ENCODE measurements around the gene ITPRIP. TPM values are rescaled to one million over a fixed set of nuclear protein-coding genes. Genes with fewer than 3 reads are reported as not detected.

Gene ITPRIP
- total RNA-seq, 4 donors from 2014 or later, result 77.8 to 182 (median 141) TPM

DNA sequence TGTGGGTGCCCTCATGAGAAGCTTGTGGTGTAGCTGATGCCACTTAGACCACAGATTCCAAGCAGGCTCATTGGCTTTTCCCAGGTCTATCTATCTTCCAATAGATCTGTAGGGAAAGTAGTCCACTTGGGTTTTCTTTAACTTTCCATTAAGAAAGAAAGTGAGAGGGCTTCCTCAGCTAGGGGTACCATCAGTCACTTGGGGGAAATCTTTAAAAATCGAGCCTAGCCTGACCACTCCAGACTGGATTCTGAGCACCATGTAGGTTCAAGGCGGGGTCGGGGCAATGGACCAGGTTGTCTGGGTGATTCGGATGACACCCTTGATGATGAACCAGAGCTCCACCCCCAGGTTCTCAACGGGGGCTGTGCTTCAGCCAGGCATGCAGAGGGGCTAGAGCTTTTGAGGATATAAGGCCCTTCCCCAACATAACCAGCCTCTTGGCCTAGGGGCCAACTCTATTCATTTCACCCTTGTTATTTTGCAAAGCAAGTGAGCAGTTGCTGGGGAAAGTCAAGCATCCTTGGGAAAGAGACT lies 27.0 kb downstream of the ITPRIP start:
- DNase-seq (ENCODE audit: low spot score in 2 of 2), result no peak
- WGBS, 2 donors, result 81% methylated on average over 5 of the region's 5 CpGs
- intact Hi-C loops (cut with DNase I; ENCODE audit: low total_unique reads), result no loop called here
- TF ChIP-seq POLR2A (IDR thresholded peaks at IDR 0.05) (no peak), CTCF (IDR thresholded peaks at IDR 0.05) (no peak)
- no peak overlapping the region for H3K4me3 ChIP-seq (ENCODE audit: low read depth, poor library complexity, severe bottlenecking)

- peak in 1 of 2 donors; percentile 86 for DNase-seq (ENCODE audit: low spot score in 2 of 2)
- intact Hi-C loops (cut with DNase I; ENCODE audit: low total_unique reads), result no loop called here
- no peak for TF ChIP-seq CTCF (IDR thresholded peaks at IDR 0.05)
- TF ChIP-seq POLR2A (IDR thresholded peaks at IDR 0.05), result no peak
- 66 to 67% methylated on average over 15 of the region's 15 CpGs for WGBS, 2 donors
- H3K4me3 ChIP-seq (ENCODE audit: low read depth, poor library complexity, severe bottlenecking), result no peak overlapping the region
Observed at GRCh38 chr10:104309980-104310978, 28.0 kb downstream of the ITPRIP start.

- intact Hi-C loops (cut with DNase I; ENCODE audit: low total_unique reads), result no loop called here
- 70 to 84% methylated on average over 4 of the region's 4 CpGs for WGBS, 2 donors
- no peak for TF ChIP-seq CTCF (IDR thresholded peaks at IDR 0.05)
- no peak for TF ChIP-seq POLR2A (IDR thresholded peaks at IDR 0.05)
- DNase-seq (ENCODE audit: low spot score in 2 of 2), result no peak
- H3K4me3 ChIP-seq (ENCODE audit: low read depth, poor library complexity, severe bottlenecking), result no peak overlapping the region
Observed at GRCh38 chr10:104308439-104308903, 29.8 kb downstream of the ITPRIP start.

- intact Hi-C loops (cut with DNase I; ENCODE audit: low total_unique reads), result no loop called here
- no peak for DNase-seq (ENCODE audit: low spot score in 2 of 2)
- 75 to 86% methylated on average over 9 to 10 of the region's 10 CpGs for WGBS, 2 donors
- TF ChIP-seq CTCF (IDR thresholded peaks at IDR 0.05) (no peak), POLR2A (IDR thresholded peaks at IDR 0.05) (no peak)
- no peak overlapping the region for H3K4me3 ChIP-seq (ENCODE audit: low read depth, poor library complexity, severe bottlenecking)
Observed at GRCh38 chr10:104307576-104308438, 30.5 kb downstream of the ITPRIP start.

DNA sequence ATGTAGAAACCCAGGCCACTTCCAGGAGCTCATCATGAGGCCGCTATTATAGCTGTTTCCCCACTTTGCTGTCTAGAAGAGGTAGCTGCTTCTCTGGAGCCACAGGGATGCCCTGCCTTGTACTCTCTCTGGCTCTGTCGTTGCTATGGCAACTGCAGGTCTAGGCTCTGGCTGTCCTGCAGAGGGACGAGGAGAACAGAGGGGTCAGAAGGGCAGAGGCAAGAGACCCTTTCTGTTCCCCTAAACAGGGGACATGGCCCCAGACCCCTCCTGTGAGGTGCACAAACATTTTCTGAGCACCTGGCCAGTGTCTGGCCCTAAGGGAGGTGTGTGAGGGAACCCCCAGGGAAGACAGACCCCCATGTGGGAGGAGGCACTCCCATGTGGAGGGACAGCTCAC lies 31.4 kb downstream of the ITPRIP start:
- intact Hi-C loops (cut with DNase I; ENCODE audit: low total_unique reads), result no loop called here
- H3K4me3 ChIP-seq (ENCODE audit: low read depth, poor library complexity, severe bottlenecking), result no peak overlapping the region
- no peak for DNase-seq (ENCODE audit: low spot score in 2 of 2)
- WGBS, 2 donors, result 86 to 88% methylated on average over 3 of the region's 3 CpGs
- TF ChIP-seq CTCF (IDR thresholded peaks at IDR 0.05) (no peak), POLR2A (IDR thresholded peaks at IDR 0.05) (no peak)

All from lower leg skin (tissue), 4 donors.